HUES6 (cell line): Measurements from ENCODE around the gene COX6A1.

Experiments
- H3K27ac ChIP-seq: 2 replicates; pipeline ENCODE4 v1.7.0; 2013; ENCODE audit warnings: low read depth, mild to moderate bottlenecking, low read length, inconsistent platforms
- H3K27me3 ChIP-seq: 2 replicates; pipeline ENCODE4 v1.6.1; 2013; ENCODE audit warnings: low read length; ENCODE audit not compliant: control insufficient read depth, insufficient read depth
- H3K36me3 ChIP-seq: 2 replicates; pipeline ENCODE4 v1.6.1; 2013; ENCODE audit warnings: low read length; ENCODE audit not compliant: control insufficient read depth, insufficient read depth
- H3K4me1 ChIP-seq: 2 replicates; pipeline ENCODE4 v1.6.1; 2013; ENCODE audit warnings: low read length; ENCODE audit not compliant: control insufficient read depth, insufficient read depth
- H3K4me3 ChIP-seq: 2 replicates; pipeline ENCODE4 v1.5.1; 2013; ENCODE audit warnings: low read depth, low read length
- H3K9ac ChIP-seq: one replicate; pipeline ENCODE4 v1.6.1; 2013; ENCODE audit warnings: mild to moderate bottlenecking, low read length
- H3K9me3 ChIP-seq: 2 replicates; pipeline ENCODE4 v1.6.1; 2013; ENCODE audit warnings: low read depth, low read length; ENCODE audit not compliant: control insufficient read depth, insufficient read depth

COX6A1 gene

DNA sequence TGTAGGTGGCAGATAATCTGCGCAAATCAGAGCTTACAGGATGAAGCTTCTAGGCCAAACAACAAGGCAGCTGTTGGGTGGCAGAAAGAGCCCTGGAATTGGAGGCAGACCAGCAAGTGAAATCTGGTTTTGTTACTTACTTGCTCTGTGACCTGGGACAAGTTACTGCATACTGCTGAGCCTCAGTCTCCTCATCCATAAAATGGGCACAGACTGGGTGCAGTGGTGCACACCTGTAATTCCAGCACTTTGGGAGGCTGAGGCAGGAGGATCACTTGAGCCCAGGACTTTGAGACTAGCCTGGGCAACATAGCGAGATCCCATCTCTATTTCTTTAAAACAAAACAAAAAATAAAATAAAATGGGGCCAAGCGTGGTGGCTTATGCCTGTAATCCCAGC is 31.4 kb upstream of the COX6A1 start:
- H3K27me3 ChIP-seq = no peaks in the 10 kb centered on the region
- H3K9me3 ChIP-seq = no peaks in the 10 kb centered on the region
- peaks cover 11% of the 10 kb centered on the region for H3K4me1 ChIP-seq
- H3K9ac ChIP-seq = no peak overlapping the region
- no peak overlapping the region for H3K4me3 ChIP-seq
- H3K36me3 ChIP-seq = no peaks in the 10 kb centered on the region
- H3K27ac ChIP-seq = no peak overlapping the region

DNA sequence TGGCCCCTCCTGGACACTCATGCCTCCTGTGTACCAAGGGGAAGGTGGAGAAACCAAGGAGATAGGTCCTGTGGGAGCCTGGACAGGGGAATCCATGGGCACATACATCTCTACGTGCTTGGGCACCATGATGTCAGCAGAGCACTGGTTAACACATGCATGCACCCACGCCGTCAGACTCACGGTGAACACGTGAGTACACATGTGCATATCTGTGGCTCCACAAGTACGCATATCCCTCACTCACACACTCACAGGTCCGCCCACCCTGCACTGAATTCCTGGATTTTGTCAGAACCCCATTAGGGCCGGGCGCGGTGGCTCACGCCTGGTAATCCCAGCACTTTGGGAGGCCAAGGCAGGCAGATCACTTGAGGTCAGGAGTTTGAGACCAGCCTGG is 29.1 kb upstream of the COX6A1 start:
- Histone ChIP-seq H3K9me3 (no peaks in the 10 kb centered on the region), H3K36me3 (no peaks in the 10 kb centered on the region)

DNA sequence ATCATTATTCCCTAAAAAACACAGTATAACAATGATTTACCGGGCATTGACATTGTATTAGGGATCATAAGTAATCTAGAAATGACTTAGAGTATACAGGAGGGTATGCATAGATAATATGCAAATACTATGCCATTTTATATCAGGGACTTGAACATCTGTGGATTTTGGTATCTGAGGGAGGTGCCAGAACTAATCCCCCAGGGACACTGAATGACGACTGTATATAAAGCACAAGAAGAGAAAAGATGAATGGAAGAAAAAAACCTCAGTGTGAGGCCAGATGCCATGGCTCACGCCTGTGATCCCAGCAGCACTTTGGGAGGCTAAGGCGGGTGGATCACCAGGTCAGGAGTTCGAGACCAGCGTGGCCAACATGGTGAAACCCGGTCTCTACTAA is 25.5 kb upstream of the COX6A1 start:
- no peaks in the 10 kb centered on the region for H3K36me3 ChIP-seq
- no peak overlapping the region for H3K4me3 ChIP-seq
- H3K9me3 ChIP-seq = no peaks in the 10 kb centered on the region
- H3K9ac ChIP-seq = no peak overlapping the region
- no peak overlapping the region for H3K27ac ChIP-seq
- H3K4me1 ChIP-seq = peaks cover 9% of the 10 kb centered on the region
- no peaks in the 10 kb centered on the region for H3K27me3 ChIP-seq

More for the DNA sequence above, 29.1 kb upstream of the COX6A1 start:
- H3K27me3 ChIP-seq = no peaks in the 10 kb centered on the region
- H3K4me1 ChIP-seq = peaks cover 8% of the 10 kb centered on the region
- H3K27ac ChIP-seq = no peak overlapping the region
- H3K4me3 ChIP-seq = no peak overlapping the region
- no peak overlapping the region for H3K9ac ChIP-seq

DNA sequence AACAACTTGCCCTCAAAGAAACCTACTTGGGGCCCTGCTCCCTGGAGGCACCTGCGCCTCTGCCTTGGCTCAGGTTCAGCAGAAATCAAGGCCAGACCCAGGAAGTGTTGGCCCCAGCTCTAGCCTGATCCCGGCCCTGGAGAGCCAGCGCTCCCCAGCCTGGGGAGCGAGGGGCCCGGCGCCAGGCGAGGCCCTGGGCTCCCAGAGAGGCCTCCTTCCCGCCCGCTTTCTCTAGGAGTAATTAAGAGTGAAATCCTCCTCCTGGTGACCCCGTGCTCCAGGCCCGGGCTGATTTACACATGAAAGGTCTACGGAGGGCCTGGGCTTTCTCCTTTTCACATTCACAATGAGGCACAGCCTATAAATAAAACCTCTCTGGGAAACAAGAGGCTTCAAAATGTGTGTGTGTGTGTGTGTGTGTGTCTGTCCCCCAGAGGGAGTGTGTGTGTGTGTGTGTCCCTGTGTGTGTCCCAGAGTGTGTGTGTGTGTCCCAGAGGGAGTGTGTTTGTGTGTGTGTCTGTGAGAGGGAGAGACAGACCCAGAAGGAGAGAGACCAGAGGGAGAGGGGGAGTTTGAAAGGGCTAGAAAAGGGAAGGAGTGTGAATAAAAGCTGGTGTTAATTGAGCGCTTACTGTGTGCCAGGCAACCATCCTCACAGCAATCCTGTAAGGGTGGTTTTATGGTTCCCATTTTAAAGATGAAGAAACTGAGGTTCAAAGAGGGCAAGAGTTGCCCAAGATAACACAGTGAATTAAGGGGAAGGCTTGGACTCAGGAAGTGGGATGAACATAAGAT is 23.8 kb upstream of the COX6A1 start:
- Histone ChIP-seq H3K9me3 (no peaks in the 10 kb centered on the region), H3K4me1 (peaks cover 9% of the 10 kb centered on the region), H3K36me3 (no peaks in the 10 kb centered on the region), H3K9ac (peak overlapping the region; percentile 69), H3K27me3 (no peaks in the 10 kb centered on the region), H3K4me3 (peak overlapping the region; percentile 34; the same call in 1 of the 2 replicates), H3K27ac (peak overlapping the region; percentile 92)

DNA sequence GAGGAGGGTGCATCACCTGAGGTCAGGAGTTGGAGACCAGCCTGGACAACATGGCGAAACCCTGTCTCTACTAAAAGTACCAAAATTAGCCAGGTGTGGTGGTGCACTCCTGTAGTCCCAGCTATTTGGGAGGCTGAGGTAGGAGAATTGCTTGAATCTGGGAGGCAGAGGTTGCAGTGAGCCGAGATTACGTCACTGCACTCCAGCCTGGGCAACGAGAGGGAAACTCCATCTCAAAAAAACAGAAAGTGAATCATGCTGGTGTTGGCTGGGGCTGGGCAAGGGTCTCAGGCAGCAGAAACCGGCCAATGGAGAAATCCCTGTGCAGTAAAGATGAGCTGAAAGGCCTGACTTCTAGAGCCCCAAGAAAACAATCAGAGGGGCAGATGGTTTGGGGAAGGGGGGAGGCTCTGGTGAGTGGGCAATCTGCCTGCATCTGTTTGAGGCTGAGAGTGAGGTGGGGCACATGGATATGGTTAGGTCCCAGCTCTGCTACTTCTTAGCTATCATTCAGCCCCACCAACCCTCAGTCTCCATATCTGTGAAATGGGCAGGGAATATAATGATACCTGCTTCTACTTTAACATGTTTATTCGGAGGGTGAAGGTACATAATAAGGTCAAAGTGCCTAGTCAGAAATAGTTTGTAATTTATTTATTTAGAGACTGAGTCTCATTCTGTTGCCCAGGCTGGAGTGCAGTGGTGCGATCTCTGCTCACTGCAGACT is 21.3 kb upstream of the COX6A1 start:
- H3K27ac ChIP-seq = no peak overlapping the region
- no peaks in the 10 kb centered on the region for H3K9me3 ChIP-seq
- no peak overlapping the region for H3K9ac ChIP-seq
- H3K36me3 ChIP-seq = no peaks in the 10 kb centered on the region
- H3K4me1 ChIP-seq = peaks cover 11% of the 10 kb centered on the region
- H3K4me3 ChIP-seq = no peak overlapping the region
- no peaks in the 10 kb centered on the region for H3K27me3 ChIP-seq

DNA sequence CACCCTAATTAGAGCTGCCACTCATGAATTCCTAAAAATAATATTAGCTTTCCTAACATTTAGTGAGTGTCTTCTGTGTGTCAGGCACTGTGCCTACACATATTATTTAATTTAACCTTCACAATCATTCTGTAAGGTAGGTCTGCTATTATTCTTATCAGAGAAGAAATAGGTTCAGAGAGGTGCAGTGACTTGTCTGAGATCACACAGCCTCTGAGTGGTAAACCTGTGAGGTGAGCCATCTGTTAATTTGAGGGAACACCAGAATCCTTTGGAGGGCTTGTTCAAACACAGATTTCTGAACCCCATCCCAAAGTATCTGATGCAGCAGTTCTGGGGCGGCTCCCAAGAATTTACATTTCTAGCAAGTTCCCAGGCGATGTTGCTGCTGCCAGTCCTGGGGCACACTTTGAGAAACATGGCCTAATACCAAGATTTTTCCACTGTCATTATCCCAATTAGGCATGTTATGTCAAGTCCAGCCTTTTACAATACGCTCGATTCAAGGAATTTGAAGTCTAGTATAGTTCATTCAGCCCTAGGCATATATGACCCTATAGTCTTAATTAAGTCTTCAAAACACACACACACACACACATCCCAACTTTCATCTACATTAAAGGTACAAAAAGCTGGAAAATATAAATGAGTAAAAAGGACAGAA is 19.9 kb upstream of the COX6A1 start:
- H3K9me3 ChIP-seq = no peaks in the 10 kb centered on the region
- no peak overlapping the region for H3K27ac ChIP-seq
- no peak overlapping the region for H3K9ac ChIP-seq
- no peaks in the 10 kb centered on the region for H3K27me3 ChIP-seq
- peaks cover 15% of the 10 kb centered on the region for H3K4me1 ChIP-seq
- no peak overlapping the region for H3K4me3 ChIP-seq
- no peaks in the 10 kb centered on the region for H3K36me3 ChIP-seq

DNA sequence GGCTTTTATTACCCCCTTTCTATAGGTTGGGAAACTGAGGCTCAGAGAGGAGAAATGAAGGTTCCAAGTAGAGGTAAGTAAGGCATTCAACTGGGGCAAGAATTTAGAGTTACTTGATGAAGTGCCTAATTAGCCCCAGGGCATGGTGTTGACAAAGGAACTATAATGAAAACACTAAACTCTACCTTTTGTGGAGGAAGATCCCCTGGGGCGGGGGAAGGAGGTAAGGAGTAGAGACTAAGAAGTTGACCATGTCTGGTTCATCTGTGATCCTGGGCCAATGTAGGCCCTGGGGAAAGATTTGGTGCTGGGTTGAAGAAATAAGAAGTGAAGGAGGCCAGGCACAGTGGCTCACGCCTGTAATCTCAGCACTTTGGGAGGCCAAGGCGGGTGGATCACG is 16.2 kb upstream of the COX6A1 start:
- peaks cover 11% of the 10 kb centered on the region for H3K4me1 ChIP-seq
- H3K27ac ChIP-seq = no peak overlapping the region
- H3K4me3 ChIP-seq = no peak overlapping the region
- H3K9ac ChIP-seq = no peak overlapping the region
- H3K27me3 ChIP-seq = no peaks in the 10 kb centered on the region
- no peaks in the 10 kb centered on the region for H3K9me3 ChIP-seq
- no peaks in the 10 kb centered on the region for H3K36me3 ChIP-seq

DNA sequence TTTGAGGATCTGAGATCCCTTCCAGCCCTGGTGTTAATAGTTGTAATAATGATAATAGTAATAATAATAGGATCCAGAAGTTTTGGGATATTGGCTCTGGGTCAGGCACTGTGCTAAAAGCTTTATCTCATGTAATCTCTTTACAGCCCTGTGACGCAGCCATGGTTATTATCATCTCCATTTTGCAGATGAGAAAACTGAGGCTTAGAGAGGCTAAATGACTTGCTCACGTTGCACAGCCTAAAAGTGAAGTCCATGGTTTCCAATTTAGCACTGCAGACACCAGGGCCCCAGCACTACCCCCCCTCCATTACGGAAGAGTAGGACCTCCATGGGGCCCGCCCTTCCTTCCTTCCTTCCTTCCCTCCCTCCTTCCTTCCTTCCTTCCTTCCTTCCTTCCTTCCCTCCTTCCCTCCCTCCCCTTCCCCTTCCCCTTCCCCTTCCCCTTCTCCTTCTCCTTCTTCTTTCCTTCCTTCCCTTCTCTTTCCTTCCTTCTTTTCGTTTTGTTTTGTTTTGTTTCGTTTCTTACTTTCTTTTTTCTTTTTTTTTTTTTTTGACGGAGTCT is 14.9 kb upstream of the COX6A1 start:
- Histone ChIP-seq H3K9me3 (no peaks in the 10 kb centered on the region), H3K9ac (no peak overlapping the region), H3K27me3 (no peaks in the 10 kb centered on the region), H3K4me1 (peaks cover 11% of the 10 kb centered on the region), H3K4me3 (no peak overlapping the region), H3K27ac (no peak overlapping the region), H3K36me3 (no peaks in the 10 kb centered on the region)

DNA sequence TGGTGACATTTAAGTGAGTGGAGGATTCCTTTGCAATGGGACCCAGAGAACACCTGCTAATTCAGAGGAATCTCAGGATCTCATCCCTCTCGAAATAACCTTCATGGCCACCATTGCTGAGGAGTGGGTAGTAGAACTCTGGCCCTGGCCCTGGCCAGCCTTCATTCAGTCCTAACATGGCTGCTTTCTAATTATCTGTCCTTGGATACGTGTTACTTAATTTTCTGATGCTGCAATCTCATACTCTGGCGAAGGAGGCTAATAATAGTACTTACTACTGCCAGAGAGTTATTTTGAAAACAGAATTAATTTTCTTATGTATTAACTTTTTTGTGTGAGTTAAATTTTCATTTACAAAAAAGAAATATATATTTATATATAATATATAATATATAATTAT is 12.1 kb upstream of the COX6A1 start:
- H3K9me3 ChIP-seq = no peaks in the 10 kb centered on the region
- H3K9ac ChIP-seq = no peak overlapping the region
- H3K27ac ChIP-seq = no peak overlapping the region
- no peaks in the 10 kb centered on the region for H3K27me3 ChIP-seq
- peaks cover 11% of the 10 kb centered on the region for H3K4me1 ChIP-seq
- H3K4me3 ChIP-seq = no peak overlapping the region
- H3K36me3 ChIP-seq = no peaks in the 10 kb centered on the region

DNA sequence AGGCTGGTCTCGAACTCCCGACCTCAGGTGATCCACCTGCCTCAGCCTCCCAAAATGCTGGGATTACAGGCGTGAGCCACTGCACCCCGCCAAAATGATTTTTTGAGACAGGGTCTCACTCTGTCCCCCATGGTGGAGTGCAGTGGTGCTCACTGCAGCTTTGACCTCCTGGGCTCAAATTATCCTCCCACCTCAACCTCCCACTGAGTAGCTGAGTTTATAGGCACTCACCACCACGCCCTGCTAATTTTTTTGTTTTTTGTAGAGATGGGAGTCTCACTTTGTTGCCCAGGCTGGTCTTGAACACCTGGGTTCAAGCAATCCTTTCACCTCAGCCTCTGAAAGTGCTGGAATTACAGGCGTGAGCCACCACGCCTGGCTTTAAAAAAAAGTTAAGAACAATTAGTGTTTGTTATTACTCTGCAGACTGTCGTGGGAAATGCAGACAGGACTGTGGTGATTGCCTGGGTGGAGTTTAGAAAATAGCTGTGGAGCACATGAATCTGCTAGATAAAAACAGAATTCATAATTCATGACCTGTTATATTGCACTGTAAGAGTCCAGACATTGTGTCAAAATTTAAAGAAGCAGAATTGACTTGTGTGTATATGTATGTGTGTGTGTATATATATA is 9.2 kb upstream of the COX6A1 start:
- no peak overlapping the region for H3K27ac ChIP-seq
- H3K4me1 ChIP-seq = peaks cover 4% of the 10 kb centered on the region
- no peaks in the 10 kb centered on the region for H3K36me3 ChIP-seq
- no peak overlapping the region for H3K9ac ChIP-seq
- H3K9me3 ChIP-seq = no peaks in the 10 kb centered on the region
- H3K4me3 ChIP-seq = no peak overlapping the region
- H3K27me3 ChIP-seq = no peaks in the 10 kb centered on the region
